GM06990 (cell line): Measurements from ENCODE around the gene CSTB.

ENCODE experiments used
- DNase-seq: peaks from one replicate; pipeline ENCODE4 v3.0.0-alpha.2; 2011; ENCODE audit not compliant: insufficient read length; ENCODE audit errors: extremely low read depth
- H3K27me3 ChIP-seq: replicated peaks from 2 replicates; pipeline ENCODE4 v1.6.0; 2011; ENCODE audit warnings: low read length; ENCODE audit not compliant: control insufficient read depth, insufficient read depth
- H3K36me3 ChIP-seq: 2 replicates; pipeline ENCODE4 v1.5.1; 2011; ENCODE audit warnings: low read length; ENCODE audit not compliant: control insufficient read depth, insufficient read depth
- H3K4me3 ChIP-seq: replicated peaks from 2 replicates; pipeline ENCODE4 v1.5.1; 2011; ENCODE audit warnings: low read depth, mild to moderate bottlenecking, control low read depth, low read length
- TF ChIP-seq, protein P1 (sequence below): IDR thresholded peaks from 2 replicates; pipeline ENCODE4 v1.5.1; 2011; ENCODE audit warnings: low read length, control low read depth, mild to moderate bottlenecking, inconsistent platforms; ENCODE audit not compliant: insufficient read depth, poor library complexity, severe bottlenecking

Gene CSTB

DNA sequence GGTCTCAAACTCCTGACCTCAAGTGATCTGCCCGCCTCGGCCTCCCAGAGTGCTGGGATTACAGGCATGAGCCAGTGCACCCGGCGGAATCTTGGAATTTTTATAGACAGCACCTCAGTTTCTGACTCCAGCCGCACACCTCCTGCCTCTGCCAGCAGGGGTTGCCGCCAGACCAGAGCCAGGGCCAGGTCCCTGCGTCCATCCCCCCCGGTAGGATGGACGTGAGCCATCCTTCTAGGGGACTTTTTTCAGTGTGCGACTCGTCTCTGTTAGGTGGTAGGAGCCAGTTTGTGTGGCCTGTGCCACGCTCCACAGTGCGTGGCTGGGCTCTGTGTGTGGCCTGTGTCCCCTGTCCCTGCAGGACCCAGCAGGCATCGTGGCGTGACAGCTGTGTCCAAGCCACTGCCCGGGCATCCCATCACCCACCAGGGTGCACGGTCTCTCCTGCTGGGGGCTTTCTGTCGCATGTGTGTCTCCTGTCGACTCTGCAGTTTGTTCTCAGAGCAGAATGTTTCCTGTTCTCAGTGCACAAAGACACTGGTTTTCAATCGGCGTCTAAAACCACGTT, 15.6 kb downstream of the CSTB start:
- Histone ChIP-seq H3K36me3 (peaks cover 27% of the 10 kb centered on the region), H3K27me3 (no peaks in the 10 kb centered on the region), H3K4me3 (no peak overlapping the region)
- TF ChIP-seq, protein P1, sequence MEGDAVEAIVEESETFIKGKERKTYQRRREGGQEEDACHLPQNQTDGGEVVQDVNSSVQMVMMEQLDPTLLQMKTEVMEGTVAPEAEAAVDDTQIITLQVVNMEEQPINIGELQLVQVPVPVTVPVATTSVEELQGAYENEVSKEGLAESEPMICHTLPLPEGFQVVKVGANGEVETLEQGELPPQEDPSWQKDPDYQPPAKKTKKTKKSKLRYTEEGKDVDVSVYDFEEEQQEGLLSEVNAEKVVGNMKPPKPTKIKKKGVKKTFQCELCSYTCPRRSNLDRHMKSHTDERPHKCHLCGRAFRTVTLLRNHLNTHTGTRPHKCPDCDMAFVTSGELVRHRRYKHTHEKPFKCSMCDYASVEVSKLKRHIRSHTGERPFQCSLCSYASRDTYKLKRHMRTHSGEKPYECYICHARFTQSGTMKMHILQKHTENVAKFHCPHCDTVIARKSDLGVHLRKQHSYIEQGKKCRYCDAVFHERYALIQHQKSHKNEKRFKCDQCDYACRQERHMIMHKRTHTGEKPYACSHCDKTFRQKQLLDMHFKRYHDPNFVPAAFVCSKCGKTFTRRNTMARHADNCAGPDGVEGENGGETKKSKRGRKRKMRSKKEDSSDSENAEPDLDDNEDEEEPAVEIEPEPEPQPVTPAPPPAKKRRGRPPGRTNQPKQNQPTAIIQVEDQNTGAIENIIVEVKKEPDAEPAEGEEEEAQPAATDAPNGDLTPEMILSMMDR: no peak
- DNase-seq: no peak

- no peaks in the 10 kb centered on the region for H3K27me3 ChIP-seq
- no peak for DNase-seq
- peaks cover 31% of the 10 kb centered on the region for H3K36me3 ChIP-seq
- no peak overlapping the region for H3K4me3 ChIP-seq
- TF ChIP-seq, protein P1: no peak
Observed at GRCh38 chr21:43759651-43760050, 16.5 kb downstream of the CSTB start.

DNA sequence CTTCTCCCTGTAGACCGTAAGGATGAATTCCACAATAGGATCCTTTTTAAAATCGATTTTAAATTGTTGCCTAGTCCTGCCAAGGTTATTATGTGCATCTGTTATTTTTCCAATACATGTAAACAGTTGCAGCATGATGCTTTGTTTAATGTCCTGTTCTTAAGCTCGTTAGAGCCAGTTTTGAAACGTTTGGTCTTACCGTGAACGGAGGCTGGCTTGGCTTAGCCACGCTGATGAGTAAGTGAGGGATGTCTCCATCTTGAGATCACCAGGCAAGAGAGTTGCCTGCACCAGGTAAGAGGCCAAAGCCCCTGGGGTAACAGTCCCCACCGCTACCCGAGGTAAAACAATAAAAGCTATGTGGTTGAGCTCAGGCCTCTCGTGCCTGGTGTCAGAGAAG, 17.3 kb downstream of the CSTB start:
- peaks cover 37% of the 10 kb centered on the region for H3K36me3 ChIP-seq
- no peaks in the 10 kb centered on the region for H3K27me3 ChIP-seq
- H3K4me3 ChIP-seq: no peak overlapping the region
- TF ChIP-seq, protein P1: no peak
- no peak for DNase-seq

DNA sequence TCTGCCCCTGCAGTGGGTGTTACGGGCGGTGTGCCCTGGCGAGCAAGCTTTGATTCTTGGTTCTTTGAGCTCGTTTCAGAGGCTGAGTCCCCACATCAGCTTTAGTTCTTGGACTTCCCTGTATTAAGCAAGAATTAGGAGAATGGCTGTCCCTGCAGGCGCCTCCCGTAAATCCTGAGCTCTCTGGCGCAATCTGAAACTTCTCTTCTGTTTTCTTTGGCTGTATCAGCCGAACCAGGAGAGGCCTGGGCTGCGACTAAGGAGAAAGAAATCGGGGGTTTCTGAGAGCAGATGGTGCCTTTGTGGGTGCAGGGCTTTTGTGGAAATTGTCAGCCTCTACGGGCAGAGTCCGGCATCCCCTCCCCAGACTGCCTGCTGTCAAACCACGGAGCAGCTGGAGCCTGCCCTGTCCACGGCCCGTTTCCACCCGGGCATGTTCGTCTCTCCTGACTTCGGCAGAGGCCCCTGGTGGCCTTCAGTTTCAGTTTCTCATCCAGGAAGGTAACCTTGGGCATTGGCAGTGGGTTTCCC, 17.9 kb downstream of the CSTB start:
- peaks cover 43% of the 10 kb centered on the region for H3K36me3 ChIP-seq
- no peaks in the 10 kb centered on the region for H3K27me3 ChIP-seq
- H3K4me3 ChIP-seq: no peak overlapping the region
- no peak for DNase-seq
- TF ChIP-seq, protein P1: no peak

GRCh38 chr21:43757601-43758000, 18.5 kb downstream of the CSTB start:
- TF ChIP-seq, protein P1: no peak
- no peak for DNase-seq
- Histone ChIP-seq H3K4me3 (no peak overlapping the region), H3K27me3 (no peaks in the 10 kb centered on the region), H3K36me3 (peaks cover 48% of the 10 kb centered on the region)

DNA sequence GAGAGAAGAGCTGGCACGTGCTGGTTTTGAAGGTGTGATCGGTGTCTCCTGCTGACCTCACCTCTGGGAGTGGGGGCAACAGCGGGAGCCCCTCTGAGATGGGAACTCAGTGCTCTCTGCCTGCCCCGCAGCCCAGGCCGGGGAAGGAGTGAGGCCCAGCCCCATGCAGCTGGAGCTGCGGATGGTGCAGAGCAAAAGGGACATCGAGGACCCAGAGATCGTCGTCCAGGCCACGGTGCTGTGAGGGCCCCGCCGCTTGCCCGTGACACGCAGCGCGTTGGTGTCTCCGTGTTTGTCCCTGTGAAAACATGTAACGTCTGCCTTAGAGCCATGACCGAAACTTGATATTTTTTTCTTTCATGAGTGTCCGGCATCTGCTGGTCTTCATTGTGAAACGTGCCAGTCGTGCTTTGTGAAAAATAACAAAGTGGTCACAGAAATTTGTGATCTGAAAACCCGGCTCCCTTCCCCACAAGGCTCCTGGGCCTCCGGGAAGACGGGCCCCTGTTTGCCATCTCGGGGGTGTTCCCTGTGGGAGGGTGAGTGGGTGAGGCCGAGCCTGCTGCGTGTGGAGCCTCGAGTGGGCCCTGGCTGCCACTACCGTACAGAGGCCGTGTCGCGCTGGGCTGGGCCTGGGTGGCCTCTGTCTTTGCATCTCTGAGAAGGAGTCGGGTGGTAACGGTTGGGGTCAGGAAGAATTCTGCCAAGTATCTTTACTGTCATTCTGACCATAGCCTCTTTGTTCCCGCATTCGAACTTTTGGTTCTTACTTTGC, 20.1 kb downstream of the CSTB start:
- Histone ChIP-seq H3K36me3 (peaks cover 48% of the 10 kb centered on the region), H3K4me3 (no peak overlapping the region), H3K27me3 (no peaks in the 10 kb centered on the region)
- no peak for DNase-seq
- TF ChIP-seq, protein P1: no peak
